ENCODE results near the gene HPD. TPM values are rescaled to one million over a fixed set of nuclear protein-coding genes. Genes with fewer than 3 reads are reported as not detected.
"Not testable (repeated sequence)": the region's sequence is repeated elsewhere in the genome, so short reads cannot be mapped to it uniquely, and the experiment has no call there.

The HPD gene
- total RNA-seq, 2 experiments from 2014 or later = not detected

DNA sequence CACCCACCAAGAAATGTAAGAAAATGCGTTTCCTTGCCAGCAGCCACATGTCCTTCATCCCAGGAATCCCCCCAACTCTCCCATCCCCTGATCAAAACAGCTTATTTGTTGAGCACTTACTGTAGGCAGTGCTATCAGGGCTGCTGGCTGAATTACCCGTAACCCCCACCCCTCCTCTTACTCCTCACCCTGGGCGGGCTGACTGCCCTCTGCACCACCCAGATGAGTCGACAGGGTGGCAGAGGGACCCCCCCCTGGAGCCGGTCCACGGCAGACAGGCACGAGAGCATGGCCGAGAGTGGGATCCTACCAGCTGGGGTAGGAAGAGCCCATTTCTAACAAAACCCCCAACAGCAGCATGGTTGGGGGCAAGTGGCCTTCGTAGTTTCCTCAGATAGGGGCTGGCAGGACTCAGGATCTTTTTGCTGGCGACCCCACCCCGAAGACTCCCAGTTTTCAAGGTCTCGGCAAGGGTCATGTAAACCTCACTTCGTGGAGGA is 64.1 kb downstream of the HPD start:
- CTCF ChIA-PET = interaction anchor here (0.7 to 45.4 kb wide), 49 partner anchors 3 to 526 kb away, joined by 3 to 1678 read pairs (median 5); partner anchors contain the start of genes CFAP251, ORAI1, PSMD9 and RHOF
- Mint-ChIP-seq H3K36me3 (peaks cover 26% of the 10 kb centered on the region), H3K4me3 (peak overlapping the region; percentile 93), H3K9me3 (ENCODE audit: low read depth) (no peaks in the 10 kb centered on the region), H3K27ac (peak overlapping the region; percentile 90), H3K4me1 (peaks cover 53% of the 10 kb centered on the region), H3K27me3 (no peaks in the 10 kb centered on the region)
- no peak for DNase-seq
- peak; percentile 10 for ATAC-seq

DNA sequence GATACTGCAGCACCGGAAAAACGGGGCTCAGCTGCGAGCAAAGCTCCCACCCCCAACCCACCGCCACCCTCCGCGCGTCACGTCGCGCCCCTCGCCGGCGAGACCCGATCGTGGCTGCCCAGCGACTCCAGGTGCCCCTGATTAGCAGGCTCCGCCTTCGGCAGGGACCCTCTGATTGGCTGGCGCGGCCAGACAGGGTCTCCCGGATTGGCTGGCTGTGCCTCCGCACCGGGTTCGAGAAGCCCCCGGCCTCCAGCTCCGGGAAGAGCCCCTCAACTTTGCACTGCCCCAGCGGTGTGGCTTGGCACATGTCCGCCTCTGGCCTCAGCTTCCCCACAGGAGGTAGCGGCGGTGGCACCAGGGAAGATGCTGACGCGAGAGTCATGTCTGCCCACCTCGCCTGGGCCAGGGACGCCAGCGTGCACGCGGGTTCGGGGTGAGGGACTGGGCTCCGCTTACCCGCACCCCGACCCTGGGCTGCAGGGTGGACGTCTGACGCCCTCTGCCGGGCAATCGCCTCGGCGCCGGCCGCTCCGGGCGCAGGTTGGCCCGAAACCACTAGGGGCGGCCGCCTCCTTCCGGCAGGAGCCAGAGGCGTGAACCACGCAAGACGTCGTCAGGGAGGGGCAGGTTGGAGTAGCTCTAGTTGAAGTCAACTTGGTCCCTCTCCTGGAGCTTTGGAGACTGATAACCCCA is 64.7 kb downstream of the HPD start:
- Mint-ChIP-seq H3K4me3 (peak overlapping the region; percentile 93), H3K36me3 (peaks cover 26% of the 10 kb centered on the region), H3K4me1 (peaks cover 53% of the 10 kb centered on the region), H3K27ac (peak overlapping the region; percentile 90), H3K27me3 (no peaks in the 10 kb centered on the region), H3K9me3 (ENCODE audit: low read depth) (no peaks in the 10 kb centered on the region)
- ATAC-seq (peak; percentile 62), DNase-seq (peak; percentile 97)
- CTCF ChIA-PET = interaction anchor here (0.6 to 45.4 kb wide), 50 partner anchors 3 to 525 kb away, joined by 3 to 1678 read pairs (median 5); partner anchors contain the start of genes CFAP251, ORAI1, PSMD9 and RHOF

DNA sequence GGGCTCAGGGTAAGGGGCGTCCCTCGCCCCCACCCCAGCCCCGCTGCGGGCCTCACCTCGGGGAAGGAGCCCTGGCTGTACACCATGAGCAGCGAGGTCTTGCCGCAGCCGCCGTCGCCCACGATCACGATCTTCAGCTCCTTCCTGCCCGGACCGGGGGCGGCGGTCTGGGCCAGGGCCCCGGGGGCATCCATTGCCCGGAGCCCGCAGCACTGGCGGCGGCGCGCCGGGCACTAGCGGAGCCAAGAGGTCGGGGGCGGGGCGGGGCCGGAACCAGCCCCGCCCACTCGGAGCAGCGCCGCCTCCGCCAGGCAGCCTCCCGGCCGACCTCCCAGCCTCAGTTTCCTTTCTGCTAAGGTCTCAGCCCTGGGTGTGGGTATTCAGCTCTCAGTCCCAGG is 65.2 kb downstream of the HPD start, which contains the start of gene RHOF:
Gene RHOF (minus strand): TSS at position 249 of the 398 bp plus-strand sequence. CDS start 55 bp downstream, at position 194.
- DNase-seq (no peak), ATAC-seq (peak; percentile 22)
- Mint-ChIP-seq H3K9me3 (ENCODE audit: low read depth) (no peaks in the 10 kb centered on the region), H3K4me3 (peak within 1 kb of the TSS; percentile 93), H3K27ac (peak within 1 kb of the TSS; percentile 98), H3K36me3 (peaks cover 23% of the 10 kb centered on the region), H3K27me3 (no peaks in the 10 kb centered on the region), H3K4me1 (peaks cover 53% of the 10 kb centered on the region)
- CTCF ChIA-PET = interaction anchor here (0.6 to 45.4 kb wide), 28 partner anchors 4 to 525 kb away, joined by 3 to 1678 read pairs (median 12); partner anchors contain the start of genes CFAP251, ORAI1, PSMD9 and RHOF

DNA sequence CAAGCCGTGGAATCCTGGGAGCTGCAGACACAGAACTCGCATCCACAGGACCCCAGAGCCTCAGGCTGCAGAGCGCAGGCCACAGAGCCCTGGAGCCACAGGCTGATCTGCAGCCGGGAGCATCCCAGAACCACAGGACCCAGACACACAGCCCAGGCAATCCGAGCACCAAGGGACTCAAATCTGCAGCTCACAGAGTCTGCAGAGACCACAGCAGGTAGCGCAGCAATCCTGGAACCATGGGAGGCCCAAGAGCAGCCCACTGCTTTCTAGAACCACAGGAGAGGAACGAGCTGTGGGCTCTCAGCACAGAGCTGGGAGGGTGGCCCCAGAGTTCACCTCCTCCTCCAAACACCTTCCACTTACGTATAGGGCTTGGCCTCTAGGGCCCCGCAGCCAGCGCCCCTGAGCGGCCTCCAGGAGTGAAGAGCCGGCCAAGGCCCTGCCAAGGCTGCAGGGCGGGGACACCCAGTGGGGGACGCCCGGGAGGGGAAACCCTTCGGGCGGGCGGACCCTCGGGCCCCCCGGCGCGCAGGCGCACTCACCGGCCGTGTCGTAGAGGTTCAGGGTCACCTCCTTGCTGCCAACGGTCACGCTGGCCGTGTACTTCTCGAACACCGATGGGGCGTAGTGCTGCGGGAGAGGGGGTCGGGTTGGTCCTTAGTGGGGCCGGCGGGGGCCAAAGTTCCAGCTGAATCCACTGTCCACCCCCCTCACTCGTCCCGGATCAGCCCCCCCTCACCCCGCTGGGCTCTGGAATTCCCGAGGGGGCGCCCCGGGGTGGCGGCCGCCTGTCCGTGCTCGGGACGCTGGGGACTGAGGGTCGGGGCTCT is 65.8 kb downstream of the HPD start:
- Mint-ChIP-seq H3K4me3 (peak overlapping the region; percentile 93), H3K27ac (peak overlapping the region; percentile 98), H3K9me3 (ENCODE audit: low read depth) (no peaks in the 10 kb centered on the region), H3K27me3 (no peaks in the 10 kb centered on the region), H3K4me1 (peaks cover 54% of the 10 kb centered on the region), H3K36me3 (peaks cover 26% of the 10 kb centered on the region)
- DNase-seq (peak; percentile 83), ATAC-seq (peak; percentile 18)
- CTCF ChIA-PET = interaction anchor here (0.6 to 45.4 kb wide), 21 partner anchors 5 to 303 kb away, joined by 3 to 1678 read pairs (median 13); partner anchors contain the start of genes CFAP251, ORAI1, PSMD9 and RHOF

DNA sequence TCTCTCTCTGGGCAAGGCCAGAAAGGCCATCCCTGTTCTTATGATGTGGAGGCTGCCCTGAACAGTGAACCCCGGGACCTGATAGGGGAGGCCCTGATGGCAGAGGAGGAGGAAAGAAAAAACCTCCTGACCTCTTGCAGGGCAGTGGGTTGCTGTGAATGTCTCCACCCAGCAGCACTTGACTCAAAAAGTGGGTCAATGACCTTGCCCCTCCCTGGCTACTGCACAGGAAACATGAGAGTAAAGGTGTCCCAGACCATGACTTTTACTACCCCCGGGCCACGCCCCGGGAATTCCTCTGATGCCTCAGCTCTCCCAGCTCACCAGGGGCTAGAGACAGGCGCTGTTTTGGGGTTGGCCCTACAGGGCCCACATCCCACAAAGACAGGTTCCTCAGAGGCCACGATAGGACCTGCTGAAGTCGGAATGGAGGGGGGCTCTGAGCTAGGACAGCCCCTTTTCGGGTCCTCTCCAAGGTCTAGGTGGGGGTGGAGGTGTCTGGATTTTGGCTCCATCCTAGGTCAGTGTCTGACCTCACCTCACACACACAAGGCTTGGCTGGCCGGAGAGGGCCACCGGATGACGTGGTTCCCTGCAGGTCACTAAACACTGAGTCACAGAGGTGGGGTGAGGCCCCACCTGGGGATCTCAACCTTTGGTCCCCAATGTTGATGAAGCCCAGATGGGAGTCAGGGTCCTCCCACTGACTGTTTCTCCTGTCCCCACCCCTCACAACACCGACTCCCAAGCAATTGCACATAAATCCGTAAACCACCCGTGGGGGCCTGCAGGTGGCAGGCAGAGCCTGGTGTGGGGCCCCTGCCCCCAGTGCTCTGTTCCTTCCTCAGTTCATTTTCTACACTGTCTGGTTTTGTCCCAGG is 66.7 kb downstream of the HPD start:
- CTCF ChIA-PET = interaction anchor here (0.6 to 45.4 kb wide), 14 partner anchors 6 to 1144 kb away, joined by 3 to 1678 read pairs (median 5); partner anchors contain the start of genes PSMD9, RHOF, SETD1B and TMEM120B
- Mint-ChIP-seq H3K27me3 (no peaks in the 10 kb centered on the region), H3K4me1 (peaks cover 56% of the 10 kb centered on the region), H3K4me3 (peak overlapping the region; percentile 93), H3K36me3 (peaks cover 30% of the 10 kb centered on the region), H3K27ac (peak overlapping the region; percentile 98), H3K9me3 (ENCODE audit: low read depth) (no peaks in the 10 kb centered on the region)
- DNase-seq (peak; percentile 64), ATAC-seq (no peak)

GRCh38 chr12:121790785-121791184 is 67.9 kb downstream of the HPD start:
- H3K36me3 Mint-ChIP-seq = peaks cover 38% of the 10 kb centered on the region
- CTCF ChIA-PET = interaction anchor here (0.6 to 45.4 kb wide), 6 partner anchors 7 to 1143 kb away, joined by 3 to 1678 read pairs (median 5); partner anchors contain the start of genes PSMD9, RHOF and SETD1B
- peak overlapping the region; percentile 93 for H3K4me3 Mint-ChIP-seq
- not testable (repeated sequence) for H3K9me3 Mint-ChIP-seq (ENCODE audit: low read depth); H3K27me3 Mint-ChIP-seq; ATAC-seq; DNase-seq
- peaks cover 66% of the 10 kb centered on the region for H3K4me1 Mint-ChIP-seq
- H3K27ac Mint-ChIP-seq = peak overlapping the region; percentile 98

DNA sequence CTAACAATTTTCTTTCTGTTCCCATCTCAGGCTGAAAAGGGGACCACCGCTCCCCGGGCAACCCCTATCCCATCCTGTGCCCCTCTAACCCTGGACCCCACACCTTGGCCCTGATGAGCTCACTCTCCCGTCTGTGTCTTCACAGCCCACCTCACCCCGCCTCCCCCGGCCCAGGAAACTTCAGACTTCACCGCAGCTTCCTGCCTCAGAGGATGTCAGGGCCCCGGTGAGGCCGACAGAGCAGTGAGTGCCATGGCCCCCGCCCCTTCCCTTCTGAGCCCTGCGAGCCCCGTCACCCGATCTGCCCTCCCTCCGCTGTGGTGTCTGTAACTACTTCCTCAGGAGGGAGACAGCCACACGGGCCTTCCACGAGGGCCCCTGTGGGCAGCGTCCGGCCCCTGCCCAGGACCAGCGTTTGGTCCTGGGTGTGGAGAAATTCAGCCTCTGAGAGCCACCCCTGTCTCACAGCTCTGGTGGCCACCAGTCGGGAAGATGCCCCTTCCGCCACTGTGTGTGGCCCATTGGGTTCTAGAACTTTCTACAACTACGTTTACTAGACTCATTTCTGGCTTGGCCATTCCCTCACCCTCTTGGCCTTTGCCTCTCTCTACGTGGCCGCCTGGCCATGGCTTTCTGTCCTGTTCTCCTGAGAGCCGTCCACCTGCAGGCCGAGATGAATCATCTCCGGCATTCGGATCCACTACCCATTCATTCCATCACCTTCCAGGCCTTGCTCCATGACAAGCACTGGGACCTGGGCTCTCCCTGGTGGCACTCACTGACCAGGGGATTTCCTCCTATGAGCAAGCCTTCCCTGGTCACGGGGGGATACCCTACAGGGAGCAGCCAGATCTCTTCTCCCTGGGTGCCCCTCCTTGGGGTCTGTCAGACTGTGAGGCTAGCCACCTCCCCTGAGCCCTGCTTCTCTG is 68.6 kb downstream of the HPD start:
- peak; percentile 64 for ATAC-seq
- Mint-ChIP-seq H3K27me3 (no peaks in the 10 kb centered on the region), H3K9me3 (ENCODE audit: low read depth) (no peaks in the 10 kb centered on the region), H3K4me1 (peaks cover 66% of the 10 kb centered on the region), H3K27ac (peak overlapping the region; percentile 98), H3K36me3 (peaks cover 38% of the 10 kb centered on the region), H3K4me3 (peak overlapping the region; percentile 93)
- CTCF ChIA-PET = interaction anchor here (0.6 to 45.4 kb wide), 8 partner anchors 7 to 515 kb away, joined by 3 to 1678 read pairs (median 4); partner anchors contain the start of genes ORAI1, PSMD9, RHOF and SETD1B
- peak; percentile 98 for DNase-seq

Other genes starting within 250 kb of the HPD start
- 10 to 100 TPM; 53.7 to 61.1 TPM for gene ORAI1, start 232.3 kb downstream of the HPD start, total RNA-seq
- 1 to 10 TPM in 1 of 2 experiments, under 1 TPM in 1; 0.54 to 1.2 TPM for gene MORN3, start 189.2 kb downstream of the HPD start, total RNA-seq
- gene TMEM120B, start 146.1 kb downstream of the HPD start, total RNA-seq = 10 to 100 TPM in 1 of 2 experiments, 1 to 10 TPM in 1; 8.8 to 11.0 TPM
- 100 to 1,000 TPM; 114 to 137 TPM for gene RHOF, start 65.2 kb downstream of the HPD start, total RNA-seq
- gene SETD1B, start 54.9 kb downstream of the HPD start, total RNA-seq = 10 to 100 TPM; 33.7 to 35.9 TPM
- gene PSMD9, start 29.9 kb upstream of the HPD start, total RNA-seq = 10 to 100 TPM; 61.9 to 63.5 TPM
- under 1 TPM; 0.21 to 0.35 TPM for gene CFAP251, start 59.7 kb upstream of the HPD start, total RNA-seq
- gene BCL7A, start 163.0 kb upstream of the HPD start, total RNA-seq = 1 to 10 TPM; 2.8 to 2.9 TPM
- gene MLXIP, start 219.9 kb upstream of the HPD start, total RNA-seq = 10 to 100 TPM; 36.1 to 36.4 TPM

All from activated CD8-positive, alpha-beta memory T cell treated with anti-CD3 and anti-CD28 coated beads, Interleukin-2, amount 10 ng/mL, durations not matched to agents 7 days and 5 days (primary cell).